GM12865 (cell line): ENCODE measurements around the gene DNAJC22.
"Not testable (repeated sequence)": the region's sequence is repeated elsewhere in the genome, so short reads cannot be mapped to it uniquely, and the experiment has no call there.

Source experiments
- DNase-seq: peaks from one replicate; pipeline ENCODE4 v3.0.0; 2010; ENCODE audit warnings: low read depth
- H3K4me3 ChIP-seq: 2 replicates; pipeline ENCODE4 v1.5.1; 2011; ENCODE audit warnings: mild to moderate bottlenecking, low read depth, low read length, control low read depth
- TF ChIP-seq, protein P1 (sequence below): IDR thresholded peaks from 2 replicates; pipeline ENCODE4 v1.5.1; 2011; ENCODE audit warnings: low read length, control low read depth, low read depth, inconsistent platforms; ENCODE audit not compliant: insufficient read depth; ENCODE audit errors: missing control alignments

The DNAJC22 gene

DNA sequence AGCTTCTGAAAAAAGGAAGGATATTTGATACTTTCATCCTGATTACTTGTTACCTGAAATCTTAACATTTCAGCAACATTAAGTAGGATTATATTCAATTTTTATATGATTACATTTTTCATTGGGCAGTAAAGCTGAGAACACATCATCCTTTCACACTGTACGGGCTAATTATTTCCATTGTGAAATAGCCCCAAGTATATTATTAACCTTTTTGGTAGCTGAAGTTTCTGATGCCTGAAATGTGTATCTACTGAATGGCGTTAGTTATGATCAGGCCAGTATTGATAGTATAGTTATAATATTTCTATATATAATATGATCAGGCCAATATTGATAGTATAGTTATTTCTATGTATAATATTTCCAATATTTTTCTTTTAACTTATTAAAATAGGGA is 30.7 kb downstream of the DNAJC22 start:
- no peak overlapping the region for H3K4me3 ChIP-seq
- TF ChIP-seq, protein P1, sequence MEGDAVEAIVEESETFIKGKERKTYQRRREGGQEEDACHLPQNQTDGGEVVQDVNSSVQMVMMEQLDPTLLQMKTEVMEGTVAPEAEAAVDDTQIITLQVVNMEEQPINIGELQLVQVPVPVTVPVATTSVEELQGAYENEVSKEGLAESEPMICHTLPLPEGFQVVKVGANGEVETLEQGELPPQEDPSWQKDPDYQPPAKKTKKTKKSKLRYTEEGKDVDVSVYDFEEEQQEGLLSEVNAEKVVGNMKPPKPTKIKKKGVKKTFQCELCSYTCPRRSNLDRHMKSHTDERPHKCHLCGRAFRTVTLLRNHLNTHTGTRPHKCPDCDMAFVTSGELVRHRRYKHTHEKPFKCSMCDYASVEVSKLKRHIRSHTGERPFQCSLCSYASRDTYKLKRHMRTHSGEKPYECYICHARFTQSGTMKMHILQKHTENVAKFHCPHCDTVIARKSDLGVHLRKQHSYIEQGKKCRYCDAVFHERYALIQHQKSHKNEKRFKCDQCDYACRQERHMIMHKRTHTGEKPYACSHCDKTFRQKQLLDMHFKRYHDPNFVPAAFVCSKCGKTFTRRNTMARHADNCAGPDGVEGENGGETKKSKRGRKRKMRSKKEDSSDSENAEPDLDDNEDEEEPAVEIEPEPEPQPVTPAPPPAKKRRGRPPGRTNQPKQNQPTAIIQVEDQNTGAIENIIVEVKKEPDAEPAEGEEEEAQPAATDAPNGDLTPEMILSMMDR, result no peak
- DNase-seq, result no peak

DNA sequence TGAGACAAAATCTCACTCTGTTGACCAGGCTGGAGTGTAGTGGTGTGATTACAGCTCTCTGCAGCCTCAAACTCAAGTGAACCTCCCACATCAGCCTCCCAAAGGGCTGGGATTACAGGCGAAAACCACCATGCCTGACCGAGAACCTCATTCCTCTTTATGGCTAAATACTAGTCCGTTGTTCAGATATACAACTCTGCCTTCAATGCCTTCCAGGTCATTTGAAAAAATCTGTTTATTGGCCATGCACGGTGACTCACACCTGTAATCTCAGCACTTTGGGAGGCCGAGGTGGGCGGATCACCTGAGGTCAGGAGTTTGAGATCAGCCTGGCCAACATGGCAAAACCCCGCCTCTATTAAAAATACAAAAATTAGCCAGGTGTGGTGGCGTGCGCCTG is 33.5 kb downstream of the DNAJC22 start:
- DNase-seq, H3K4me3 ChIP-seq: not testable (repeated sequence)

DNA sequence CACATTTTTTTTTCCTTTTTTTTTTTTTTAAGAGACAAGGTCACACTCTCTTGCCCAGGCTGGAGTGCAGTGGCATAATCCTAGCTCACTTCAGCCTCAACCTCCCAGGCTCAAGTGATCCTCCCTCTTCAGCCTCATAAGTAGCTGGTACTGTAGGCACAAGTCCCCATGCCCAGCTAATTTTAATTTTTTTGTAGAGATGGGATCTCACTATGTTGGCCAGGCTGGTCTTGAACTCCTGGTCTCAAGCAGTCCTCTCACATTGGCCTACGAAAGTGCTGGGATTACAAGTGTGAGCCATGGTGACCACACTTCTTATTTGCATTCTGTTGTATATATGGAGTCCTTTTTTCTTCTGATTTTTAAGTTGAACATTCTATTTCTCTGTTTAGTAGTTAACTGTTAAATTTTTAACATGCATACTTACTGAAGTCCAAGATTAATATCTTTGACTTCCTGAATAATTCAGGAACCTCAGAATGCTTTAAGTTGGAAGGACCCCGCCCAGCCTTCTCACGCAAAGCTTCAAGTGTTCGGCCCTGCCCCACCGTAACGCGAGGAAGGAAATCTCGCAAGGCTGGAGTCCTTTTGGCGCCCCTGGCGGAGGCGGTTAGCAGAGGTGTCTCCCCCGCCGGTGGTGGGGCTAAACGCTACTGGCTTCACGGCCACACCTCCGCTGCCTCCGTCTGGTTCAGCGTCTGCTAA is 42.1 kb downstream of the DNAJC22 start:
- TF ChIP-seq, protein P1, result no peak
- DNase-seq, result no peak
- no peak overlapping the region for H3K4me3 ChIP-seq

DNA sequence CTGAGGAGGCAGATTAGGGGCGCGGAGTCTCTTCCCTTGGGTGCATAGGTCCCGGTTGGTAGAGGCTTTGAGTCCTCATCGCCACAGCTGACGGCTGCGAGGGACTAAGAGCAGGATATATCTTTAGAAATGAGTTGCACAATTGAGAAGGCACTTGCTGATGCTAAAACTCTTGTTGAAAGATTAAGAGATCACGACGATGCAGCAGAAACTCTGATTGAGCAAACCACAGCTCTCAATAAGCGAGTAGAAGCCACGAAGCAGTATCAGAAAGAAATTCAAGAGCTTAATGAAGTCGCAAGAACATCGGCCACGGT is 42.7 kb downstream of the DNAJC22 start:
- no peak for DNase-seq
- H3K4me3 ChIP-seq, result no peak overlapping the region
- TF ChIP-seq, protein P1, result no peak

DNA sequence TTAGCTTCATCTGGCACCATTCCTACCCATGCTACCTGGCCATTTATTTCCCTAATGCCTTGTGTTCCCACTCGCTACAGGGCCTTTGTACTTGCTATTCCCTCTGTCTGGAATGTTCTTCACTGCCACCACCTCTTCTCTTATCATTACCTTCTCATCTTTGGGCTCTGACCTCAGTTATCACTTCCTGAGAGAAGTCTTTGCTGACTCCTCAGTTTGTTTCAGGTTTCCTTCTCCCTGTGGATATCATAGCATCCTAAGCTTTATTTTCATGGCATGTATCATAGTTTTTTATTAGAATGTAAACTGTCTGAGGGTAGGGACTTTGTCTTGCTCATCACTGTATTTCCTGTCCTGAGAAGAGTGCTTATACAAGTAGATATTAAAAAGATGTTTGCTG is 50.3 kb downstream of the DNAJC22 start:
- TF ChIP-seq, protein P1, result no peak
- H3K4me3 ChIP-seq, result no peak overlapping the region
- no peak for DNase-seq

DNA sequence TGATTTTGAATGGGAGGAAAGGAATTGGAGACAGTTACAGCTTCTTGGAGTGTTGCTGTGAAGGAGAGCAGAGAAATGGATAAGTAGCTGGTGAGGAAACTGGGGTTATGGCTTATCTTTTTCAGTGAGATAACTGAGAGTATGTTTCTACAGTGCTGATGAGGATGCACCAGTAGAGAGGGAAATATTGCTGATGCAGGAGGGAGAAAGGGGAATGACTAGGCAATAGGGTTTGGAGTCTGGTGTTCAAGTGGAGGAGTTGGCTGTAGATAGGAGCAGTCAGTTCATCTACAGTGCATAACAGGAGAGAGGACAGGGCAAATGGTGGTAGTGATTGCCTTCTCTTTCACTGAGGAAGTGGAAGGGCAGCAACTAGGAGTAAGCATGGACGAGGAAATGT is 53.6 kb downstream of the DNAJC22 start:
- TF ChIP-seq, protein P1, result no peak
- DNase-seq, result no peak
- no peak overlapping the region for H3K4me3 ChIP-seq
